ENCODE results near the gene CSF2.
A peak's percentile ranks its signal among the peaks of the same experiment; 100 is the strongest.

The CSF2 gene

DNA sequence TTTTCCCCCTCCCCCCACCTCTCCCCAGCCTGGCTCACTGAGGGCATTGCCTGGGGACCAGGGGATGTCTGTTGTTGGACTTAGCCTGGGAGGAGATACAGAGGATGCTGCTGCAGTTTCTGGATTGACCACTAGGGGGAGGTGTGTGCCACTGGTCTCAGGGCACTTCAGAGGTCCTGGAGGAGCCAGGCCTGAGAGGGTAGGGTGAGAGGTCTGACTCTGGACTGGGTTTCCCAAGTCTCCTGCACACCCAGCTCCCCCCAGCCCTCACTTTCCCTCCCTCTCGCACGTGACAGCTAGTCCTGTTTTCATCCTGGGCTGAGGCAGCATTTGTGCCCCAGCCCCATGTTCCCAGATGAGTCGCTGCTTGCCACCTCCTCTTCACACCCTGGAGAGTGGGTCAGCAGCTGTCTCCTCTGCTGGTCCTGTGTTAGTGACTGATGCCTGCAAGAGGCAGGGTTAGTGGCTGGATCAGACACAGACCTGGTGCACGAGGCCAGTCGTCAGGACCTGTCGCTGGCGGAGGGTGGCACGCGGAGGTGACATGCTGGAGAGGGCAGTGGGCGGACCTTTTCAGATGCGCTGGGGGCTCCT, 8.8 kb upstream of the CSF2 start:
- no peak overlapping the region for H3K4me3 ChIP-seq (ENCODE audit: low read length)
- H3K27me3 ChIP-seq (replicated peaks; ENCODE audit: insufficient read depth, low read length): no peaks in the 10 kb centered on the region
- no peaks in the 10 kb centered on the region for H3F3A ChIP-seq (ENCODE audit: insufficient read depth, low read length)
- no peaks in the 10 kb centered on the region for H3K79me2 ChIP-seq (ENCODE audit: low read length)
- no peaks in the 10 kb centered on the region for H4K20me1 ChIP-seq (ENCODE audit: insufficient read depth, low read length)
- H3K27ac ChIP-seq (ENCODE audit: low read length): no peak overlapping the region
- peaks cover 7% of the 10 kb centered on the region for H3K4me1 ChIP-seq (ENCODE audit: low read length)
- TF ChIP-seq EZH2phosphoT487 (IDR thresholded peaks at IDR 0.05; ENCODE audit: low read length) (no peak), EZH2 (optimal IDR thresholded peaks at IDR 0.05; ENCODE audit: low read depth, low read length) (no peak)
- TF ChIP-seq, protein P1, sequence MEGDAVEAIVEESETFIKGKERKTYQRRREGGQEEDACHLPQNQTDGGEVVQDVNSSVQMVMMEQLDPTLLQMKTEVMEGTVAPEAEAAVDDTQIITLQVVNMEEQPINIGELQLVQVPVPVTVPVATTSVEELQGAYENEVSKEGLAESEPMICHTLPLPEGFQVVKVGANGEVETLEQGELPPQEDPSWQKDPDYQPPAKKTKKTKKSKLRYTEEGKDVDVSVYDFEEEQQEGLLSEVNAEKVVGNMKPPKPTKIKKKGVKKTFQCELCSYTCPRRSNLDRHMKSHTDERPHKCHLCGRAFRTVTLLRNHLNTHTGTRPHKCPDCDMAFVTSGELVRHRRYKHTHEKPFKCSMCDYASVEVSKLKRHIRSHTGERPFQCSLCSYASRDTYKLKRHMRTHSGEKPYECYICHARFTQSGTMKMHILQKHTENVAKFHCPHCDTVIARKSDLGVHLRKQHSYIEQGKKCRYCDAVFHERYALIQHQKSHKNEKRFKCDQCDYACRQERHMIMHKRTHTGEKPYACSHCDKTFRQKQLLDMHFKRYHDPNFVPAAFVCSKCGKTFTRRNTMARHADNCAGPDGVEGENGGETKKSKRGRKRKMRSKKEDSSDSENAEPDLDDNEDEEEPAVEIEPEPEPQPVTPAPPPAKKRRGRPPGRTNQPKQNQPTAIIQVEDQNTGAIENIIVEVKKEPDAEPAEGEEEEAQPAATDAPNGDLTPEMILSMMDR (IDR thresholded peaks at IDR 0.05; ENCODE audit: low read length): peak; percentile 97
- H3K9ac ChIP-seq (ENCODE audit: low read length): no peak overlapping the region
- no peaks in the 10 kb centered on the region for H3K9me3 ChIP-seq (replicated peaks; ENCODE audit: insufficient read depth, low read length)
- no peak overlapping the region for H3K4me2 ChIP-seq (ENCODE audit: low read depth, low read length)
- peak overlapping the region; percentile 54; the same call in 1 of the 2 replicates for H2AFZ ChIP-seq (ENCODE audit: low read length)
- H3K36me3 ChIP-seq (replicated peaks; ENCODE audit: insufficient read depth, low read length): no peaks in the 10 kb centered on the region
- peak; percentile 80 for DNase-seq
- no peaks in the 10 kb centered on the region for H3K9me2 ChIP-seq (replicated peaks; ENCODE audit: insufficient read depth, low read length)

- Histone ChIP-seq H3K27me3 (replicated peaks; ENCODE audit: insufficient read depth, low read length) (no peaks in the 10 kb centered on the region), H3K9me3 (replicated peaks; ENCODE audit: insufficient read depth, low read length) (no peaks in the 10 kb centered on the region), H3K4me2 (ENCODE audit: low read depth, low read length) (no peak overlapping the region), H3K9me2 (replicated peaks; ENCODE audit: insufficient read depth, low read length) (no peaks in the 10 kb centered on the region), H3K4me3 (ENCODE audit: low read length) (no peak overlapping the region), H3K79me2 (ENCODE audit: low read length) (no peaks in the 10 kb centered on the region), H4K20me1 (ENCODE audit: insufficient read depth, low read length) (no peaks in the 10 kb centered on the region), H3K36me3 (replicated peaks; ENCODE audit: insufficient read depth, low read length) (no peaks in the 10 kb centered on the region), H2AFZ (ENCODE audit: low read length) (no peak overlapping the region), H3F3A (ENCODE audit: insufficient read depth, low read length) (no peaks in the 10 kb centered on the region), H3K9ac (ENCODE audit: low read length) (no peak overlapping the region), H3K27ac (ENCODE audit: low read length) (no peak overlapping the region), H3K4me1 (ENCODE audit: low read length) (peaks cover 7% of the 10 kb centered on the region)
- TF ChIP-seq, protein P1 (IDR thresholded peaks at IDR 0.05; ENCODE audit: low read length): peak; percentile 82
- TF ChIP-seq EZH2phosphoT487 (IDR thresholded peaks at IDR 0.05; ENCODE audit: low read length) (no peak), EZH2 (optimal IDR thresholded peaks at IDR 0.05; ENCODE audit: low read depth, low read length) (no peak)
- peak; percentile 67 for DNase-seq
Measured at GRCh38 chr5:132065351-132065937, 8.1 kb upstream of the CSF2 start.

GRCh38 chr5:132065951-132066701, 7.5 kb upstream of the CSF2 start:
- no peak overlapping the region for H3K9ac ChIP-seq (ENCODE audit: low read length)
- H3K79me2 ChIP-seq (ENCODE audit: low read length): no peaks in the 10 kb centered on the region
- H4K20me1 ChIP-seq (ENCODE audit: insufficient read depth, low read length): no peaks in the 10 kb centered on the region
- H3K4me1 ChIP-seq (ENCODE audit: low read length): peaks cover 7% of the 10 kb centered on the region
- H3K9me3 ChIP-seq (replicated peaks; ENCODE audit: insufficient read depth, low read length): no peaks in the 10 kb centered on the region
- H3F3A ChIP-seq (ENCODE audit: insufficient read depth, low read length): no peaks in the 10 kb centered on the region
- no peaks in the 10 kb centered on the region for H3K36me3 ChIP-seq (replicated peaks; ENCODE audit: insufficient read depth, low read length)
- TF ChIP-seq EZH2phosphoT487 (IDR thresholded peaks at IDR 0.05; ENCODE audit: low read length) (no peak), EZH2 (optimal IDR thresholded peaks at IDR 0.05; ENCODE audit: low read depth, low read length) (no peak)
- TF ChIP-seq, protein P1 (IDR thresholded peaks at IDR 0.05; ENCODE audit: low read length): no peak
- H3K4me2 ChIP-seq (ENCODE audit: low read depth, low read length): no peak overlapping the region
- H3K4me3 ChIP-seq (ENCODE audit: low read length): no peak overlapping the region
- H3K27ac ChIP-seq (ENCODE audit: low read length): no peak overlapping the region
- no peaks in the 10 kb centered on the region for H3K27me3 ChIP-seq (replicated peaks; ENCODE audit: insufficient read depth, low read length)
- no peaks in the 10 kb centered on the region for H3K9me2 ChIP-seq (replicated peaks; ENCODE audit: insufficient read depth, low read length)
- DNase-seq: no peak
- H2AFZ ChIP-seq (ENCODE audit: low read length): no peak overlapping the region
